Amniotic epithelial cell (primary cell): ENCODE measurements around the gene MYL1.

Experiments
- DNase-seq: peaks from one replicate; pipeline ENCODE4 v3.0.0-alpha.2; 2010; ENCODE audit warnings: low read depth

Gene MYL1

DNA sequence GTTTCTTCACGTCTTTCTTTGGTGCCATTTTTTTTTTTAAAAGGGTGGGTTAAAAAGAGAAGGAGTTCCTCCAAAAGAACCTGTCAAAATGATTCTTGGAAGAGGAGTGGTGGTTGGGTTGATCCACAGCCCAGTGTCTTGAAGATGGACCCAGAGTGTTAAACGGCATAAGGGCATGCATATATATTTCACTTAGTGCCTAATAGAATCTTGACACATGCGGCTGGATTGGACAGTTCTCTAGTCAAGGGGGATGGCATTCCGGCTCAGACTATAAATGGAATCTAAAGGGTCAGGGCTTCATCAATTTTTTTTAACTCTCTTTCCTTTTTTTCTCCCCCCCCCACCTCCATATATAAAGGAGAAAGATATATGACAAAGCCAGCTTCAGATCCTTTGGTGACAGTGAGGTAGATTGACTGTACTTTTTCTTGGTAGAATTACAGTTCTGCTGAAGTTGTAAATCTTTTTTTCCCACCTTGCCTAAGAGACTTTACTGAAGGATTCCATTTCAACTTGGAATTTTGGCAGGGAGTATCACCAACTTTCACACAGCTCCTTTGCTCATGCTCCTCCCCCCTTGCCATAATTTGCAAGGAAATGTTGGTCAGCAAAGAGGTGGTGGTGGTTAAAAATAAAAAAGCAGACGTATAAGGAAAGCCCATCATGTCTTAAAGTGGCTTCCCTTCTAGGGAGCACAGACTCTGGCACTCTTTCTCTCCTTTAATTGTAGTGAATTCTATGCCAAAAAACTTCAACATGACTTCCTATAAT is at the start of gene MYL1:
TSS of gene MYL1 (minus strand) at position 160 of the 774 bp plus-strand sequence. CDS start at position 28, 132 bp downstream.
- DNase-seq = no peak

DNA sequence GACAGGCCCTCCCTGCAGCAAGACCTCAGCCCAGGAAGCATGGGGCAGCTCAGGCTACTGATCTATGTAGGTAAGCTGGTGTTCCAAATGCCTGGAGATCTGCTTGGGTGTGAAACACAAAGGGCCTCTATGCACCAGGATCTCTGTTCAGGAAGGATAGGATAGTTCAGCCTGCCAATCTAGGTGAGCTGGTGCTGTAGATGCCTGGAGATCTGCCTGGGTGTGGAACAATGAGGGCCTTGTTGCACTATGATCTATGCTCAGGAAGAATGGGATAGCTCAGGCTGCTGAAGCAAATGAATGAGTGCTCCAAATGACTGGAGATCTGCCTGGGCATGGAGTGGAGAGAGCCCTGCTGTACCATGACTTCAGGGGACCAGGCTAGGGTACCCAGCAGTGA is 48.9 kb upstream of the MYL1 start:
- no peak for DNase-seq

DNA sequence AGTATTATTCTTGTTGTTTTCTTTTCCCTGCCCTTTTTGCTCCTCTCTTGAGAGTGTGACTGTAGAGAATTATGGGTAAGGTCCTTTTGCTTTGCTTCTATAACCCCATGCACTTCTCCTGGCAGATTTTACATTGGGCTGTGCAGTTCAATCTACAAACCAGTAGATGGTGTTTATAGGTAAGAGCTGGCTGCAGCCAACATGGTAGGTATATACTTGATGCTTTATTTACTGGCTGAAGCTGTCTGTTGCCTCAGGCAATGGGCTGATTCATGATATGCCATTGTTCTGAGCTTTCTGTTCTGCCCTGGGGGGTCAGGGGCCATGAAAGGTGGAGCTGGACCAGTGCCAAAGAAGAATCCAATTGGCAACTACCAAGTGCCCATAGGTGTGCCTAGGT is 48.3 kb upstream of the MYL1 start:
- DNase-seq = no peak

DNA sequence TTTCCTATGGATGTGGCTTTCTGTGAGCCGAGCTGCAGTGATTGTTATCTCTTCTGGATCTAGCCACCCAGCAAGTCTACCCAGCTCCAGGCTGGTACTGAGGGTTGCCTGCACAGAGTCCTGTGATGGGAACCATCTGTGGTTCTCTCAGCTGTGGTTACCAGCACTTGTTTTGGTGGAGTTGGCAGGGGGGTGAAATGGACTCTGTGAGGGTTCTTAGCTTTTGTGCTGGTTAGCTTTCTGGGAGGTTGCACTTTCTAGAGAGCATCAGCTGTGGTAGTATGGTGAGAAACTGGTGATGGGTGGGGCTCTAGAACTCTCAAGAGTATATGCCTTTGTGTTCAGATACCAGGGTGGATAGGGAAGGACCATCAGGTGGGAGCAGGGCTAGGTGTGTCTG is 45.4 kb upstream of the MYL1 start:
- no peak for DNase-seq

DNA sequence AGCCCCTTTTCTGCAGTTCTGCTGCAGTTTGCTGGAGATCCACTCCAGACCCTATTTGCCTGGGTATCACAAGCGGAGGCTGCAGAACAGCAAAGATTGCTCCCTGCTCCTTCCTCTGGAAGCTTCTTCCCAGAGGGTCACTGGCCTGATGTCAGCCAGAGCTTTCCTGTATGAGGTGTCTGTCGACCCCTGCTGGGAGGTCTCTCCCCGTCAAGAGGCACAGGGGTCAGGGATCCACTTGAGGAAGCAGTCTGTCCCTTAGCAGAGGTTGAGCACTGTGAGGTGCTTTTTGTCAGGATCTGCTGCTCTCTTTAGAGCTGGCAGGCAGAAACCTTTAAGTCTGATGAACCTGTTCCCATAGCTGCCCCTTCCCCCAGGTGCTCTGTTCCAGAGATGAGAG is 42.0 kb upstream of the MYL1 start:
- no peak for DNase-seq

DNA sequence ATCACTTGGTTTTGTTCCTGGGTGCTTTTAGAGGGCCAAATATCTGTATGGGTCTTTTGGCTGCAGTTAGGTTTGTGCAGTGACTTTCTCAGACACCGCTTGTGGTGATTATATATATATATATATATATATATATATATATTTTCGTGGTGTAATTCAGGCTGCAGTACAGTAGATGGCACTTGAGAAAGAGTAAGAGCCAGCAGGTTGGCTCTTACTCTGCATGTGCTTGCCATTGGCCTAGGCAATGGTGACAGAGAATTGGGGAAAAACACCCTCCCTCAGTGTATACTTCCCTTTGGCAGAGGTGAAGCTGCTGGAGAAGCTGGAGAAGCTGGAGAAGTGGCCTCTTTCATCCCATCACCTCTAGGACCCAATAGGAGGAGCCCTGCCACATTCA is 22.2 kb upstream of the MYL1 start:
- DNase-seq = no peak

DNA sequence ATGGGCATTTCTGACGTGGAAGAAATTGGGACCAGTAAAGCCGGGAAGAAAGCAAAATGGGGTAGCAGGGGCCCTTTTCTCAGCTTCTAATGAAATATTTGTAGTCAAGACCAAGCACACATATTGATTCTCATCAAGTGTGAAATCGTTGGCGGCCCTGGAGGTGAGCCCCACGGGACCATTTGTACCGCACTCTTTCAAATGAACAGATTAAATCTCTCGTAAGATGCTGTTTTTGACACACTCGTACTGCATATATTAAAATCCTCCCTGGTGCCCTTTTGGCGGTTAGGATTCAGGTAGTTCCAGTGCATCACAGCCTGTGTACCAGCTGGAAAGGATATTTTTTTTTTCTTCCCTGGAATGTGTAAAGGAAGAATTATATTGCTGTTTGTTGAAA is 9.9 kb upstream of the MYL1 start:
- DNase-seq = no peak

DNA sequence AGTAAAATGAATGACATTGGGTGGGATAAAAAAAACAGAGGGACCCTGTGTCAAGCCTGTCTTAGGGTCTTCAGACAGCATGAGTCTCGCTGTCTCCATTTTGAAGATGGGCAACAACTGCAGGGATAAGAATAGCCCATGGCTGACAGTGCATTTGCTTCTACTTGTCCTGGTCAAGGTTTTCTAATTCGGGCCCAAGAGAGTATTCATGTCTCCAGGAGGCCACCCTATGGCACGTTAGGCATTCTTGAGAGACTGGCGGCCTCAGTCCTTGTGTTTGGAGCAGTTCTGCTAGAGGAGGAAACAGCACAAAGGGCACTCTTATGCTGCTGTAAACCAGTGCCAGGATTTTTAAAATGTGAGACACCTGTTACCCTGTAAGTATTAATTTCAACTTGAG is 9.5 kb upstream of the MYL1 start:
- DNase-seq = no peak

DNA sequence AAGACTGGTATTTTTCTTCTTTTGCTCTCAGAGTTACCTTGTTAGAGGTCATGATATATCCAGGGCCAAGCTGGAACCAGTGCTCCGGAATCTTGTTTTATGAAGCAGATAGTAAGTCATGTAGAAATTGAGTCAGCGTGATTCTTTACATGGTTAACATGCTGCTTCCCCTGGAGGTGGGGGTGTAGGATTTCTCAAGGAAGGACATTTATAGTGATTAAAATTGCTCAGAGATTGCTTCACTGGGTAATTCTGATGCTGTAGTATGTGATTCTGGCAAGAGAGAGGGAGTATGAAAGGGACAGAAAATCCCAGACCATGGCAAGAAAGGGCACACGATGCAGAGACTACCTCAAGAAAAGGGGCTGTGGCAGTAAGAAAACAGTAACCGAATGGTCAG is 8.0 kb upstream of the MYL1 start:
- no peak for DNase-seq

DNA sequence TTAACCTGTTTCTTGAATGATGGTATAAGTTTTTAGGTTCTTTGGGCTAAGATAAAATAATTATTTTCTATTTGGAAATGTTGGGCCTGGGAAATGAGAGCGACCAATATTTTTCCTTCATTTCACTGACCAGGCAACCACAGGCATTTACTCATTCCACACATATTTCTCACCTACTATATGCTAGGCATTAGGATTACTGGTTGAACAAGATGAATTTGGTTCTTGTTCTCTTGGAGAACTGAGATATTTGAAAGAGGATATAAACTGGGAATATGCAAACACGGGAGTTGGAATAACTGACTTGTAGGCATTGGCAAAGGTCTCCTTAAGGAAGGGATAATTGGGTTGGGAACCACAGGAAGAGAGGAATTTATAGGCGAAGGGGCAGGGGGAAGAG is 3.9 kb upstream of the MYL1 start:
- peak; percentile 21 for DNase-seq

DNA sequence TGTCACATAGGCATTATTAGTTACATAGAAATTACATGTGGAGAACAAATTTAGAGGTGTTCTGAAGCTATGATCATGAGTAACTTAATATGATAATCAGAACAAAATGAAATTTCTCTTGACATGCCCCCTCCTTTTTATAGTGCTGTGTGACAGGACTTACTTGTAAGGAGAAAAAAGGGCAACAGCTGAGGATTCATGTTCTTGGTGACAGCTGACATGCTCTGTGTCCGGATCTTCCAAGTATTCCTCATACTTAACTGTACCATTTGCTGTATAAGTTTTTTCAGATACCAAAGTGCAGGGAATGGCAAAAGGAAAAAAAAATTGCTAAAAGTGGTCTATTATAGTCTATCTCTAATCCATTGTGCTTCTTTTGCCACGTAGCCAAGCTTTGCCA is 3.5 kb upstream of the MYL1 start:
- DNase-seq = no peak

DNA sequence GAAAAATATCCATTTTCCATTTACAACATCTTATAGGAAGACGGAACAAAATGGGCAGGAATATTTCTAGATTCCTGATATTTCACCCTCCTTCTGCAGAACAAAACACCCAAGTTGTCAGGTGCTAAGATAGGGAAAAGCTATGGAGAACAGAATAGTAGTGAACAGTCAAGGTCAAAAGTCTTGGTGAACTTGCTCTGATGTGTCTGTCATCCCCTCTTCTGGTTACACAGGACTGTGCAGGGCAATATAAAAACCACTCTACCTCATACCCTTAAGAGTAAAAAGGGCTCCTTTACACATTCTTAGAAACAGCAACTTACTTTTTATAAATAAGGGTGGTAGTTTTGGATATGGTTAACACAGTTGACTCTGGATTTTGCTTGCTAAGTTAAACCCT is 4.4 kb downstream of the MYL1 start:
- DNase-seq = no peak

DNA sequence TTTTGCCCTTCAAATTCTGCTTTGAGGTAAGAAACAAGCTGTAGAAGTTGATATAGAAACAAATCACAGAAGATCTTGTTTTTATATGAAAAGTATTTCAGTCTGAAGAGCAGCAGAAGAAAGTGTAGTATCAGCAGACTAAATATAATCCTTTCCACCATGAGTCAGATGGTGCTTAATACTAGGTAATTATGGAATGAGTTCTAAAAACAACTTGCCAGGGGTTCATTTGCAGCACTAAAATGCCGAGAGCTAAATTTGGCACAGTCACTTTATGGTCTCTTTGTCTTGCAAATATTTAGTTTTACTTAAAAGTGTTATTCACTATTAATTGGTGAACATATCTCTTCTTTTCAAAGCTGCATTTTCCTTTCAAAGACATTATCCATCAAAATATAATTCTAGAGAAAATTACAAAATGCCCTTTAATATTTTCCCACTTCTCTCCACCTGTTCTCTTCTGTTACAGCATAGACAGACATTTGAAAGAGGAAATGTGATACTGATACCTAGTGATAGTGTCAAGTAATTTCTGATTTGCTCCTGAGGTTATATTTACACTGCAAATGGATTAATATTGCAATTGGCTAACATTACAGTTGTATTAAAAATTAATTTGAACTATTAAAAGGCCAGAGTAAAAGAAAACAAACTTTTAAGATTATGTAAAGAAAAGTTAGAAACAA is 5.3 kb downstream of the MYL1 start:
- no peak for DNase-seq

DNA sequence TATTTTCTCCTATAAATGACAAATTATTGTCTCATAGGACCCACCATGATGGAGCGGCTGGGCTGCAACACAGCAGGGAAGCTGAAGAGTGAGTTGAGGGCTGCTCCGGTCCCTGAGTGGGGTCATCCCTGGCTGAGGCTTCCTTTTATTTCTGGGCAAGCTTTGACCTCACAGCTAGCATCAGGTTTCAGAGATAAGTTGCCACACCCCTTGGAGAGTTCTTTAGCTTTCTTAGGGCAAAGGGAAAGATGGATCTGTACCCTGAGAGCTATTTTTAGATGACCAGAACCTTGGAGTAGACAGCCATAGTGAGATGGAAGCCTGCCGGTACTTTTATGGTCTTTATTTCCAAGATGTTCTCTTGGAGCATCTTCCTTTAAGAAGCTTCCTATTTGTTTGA is 11.5 kb downstream of the MYL1 start:
- no peak for DNase-seq

DNA sequence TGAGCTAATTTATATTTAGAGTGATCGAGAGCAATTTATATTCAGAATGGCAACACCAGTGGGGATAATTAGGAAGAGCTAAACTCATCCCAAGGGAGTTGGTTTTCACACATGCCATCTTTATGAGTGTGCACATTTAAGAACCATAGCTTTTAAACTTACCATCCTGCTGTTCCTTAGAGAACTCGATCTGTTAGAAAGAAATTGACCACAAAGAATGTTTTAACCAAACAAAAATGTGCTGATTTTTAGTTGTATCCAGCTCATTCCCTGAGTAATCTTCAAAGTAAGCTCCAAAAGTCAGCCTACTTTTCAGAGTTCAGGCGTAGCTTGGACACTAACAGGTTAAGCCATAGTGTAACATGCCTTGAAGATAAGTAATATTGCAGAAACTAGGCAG is 12.6 kb downstream of the MYL1 start:
- no peak for DNase-seq

DNA sequence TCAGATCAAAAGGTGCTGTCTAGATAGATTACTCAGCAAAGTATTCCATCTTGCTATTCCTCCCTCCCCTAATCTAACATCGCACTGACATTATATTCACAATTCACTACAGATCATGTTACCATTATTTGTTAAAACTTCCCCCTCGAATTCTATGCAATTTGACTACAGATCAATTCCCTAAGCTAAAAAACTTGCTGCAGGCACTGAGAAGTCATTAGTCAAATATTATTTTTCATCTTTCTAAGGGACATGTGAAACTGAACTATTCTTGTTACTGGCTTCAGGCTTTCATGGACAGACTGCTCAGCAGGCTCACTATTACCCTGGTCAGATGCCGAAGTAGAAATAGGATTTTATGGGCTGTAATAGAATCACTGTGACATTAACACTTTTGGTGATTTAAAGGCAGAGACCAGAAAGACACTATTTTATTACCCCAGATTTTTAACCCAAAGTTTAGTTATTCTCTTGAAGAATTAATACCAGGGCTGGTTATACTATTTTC is 15.1 kb downstream of the MYL1 start:
- no peak for DNase-seq

DNA sequence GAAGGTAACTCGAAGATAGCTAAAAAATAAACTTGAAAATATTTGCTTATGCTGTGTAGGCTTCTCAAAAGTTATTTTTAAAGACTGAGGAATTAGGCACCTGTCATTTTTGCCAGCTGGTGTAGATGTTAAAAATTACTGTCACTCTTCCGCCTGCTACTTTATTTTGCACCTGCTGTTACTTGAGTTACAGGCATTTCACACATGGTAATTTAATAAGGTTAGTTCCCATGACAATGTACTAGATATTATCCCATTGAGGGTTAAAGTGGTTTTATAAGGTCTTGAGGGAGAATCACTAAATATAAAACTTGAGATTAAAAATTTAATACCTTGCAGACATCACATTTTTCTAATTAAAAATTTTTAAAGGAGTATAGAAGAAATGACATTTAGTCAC is 26.6 kb downstream of the MYL1 start:
- DNase-seq = no peak

DNA sequence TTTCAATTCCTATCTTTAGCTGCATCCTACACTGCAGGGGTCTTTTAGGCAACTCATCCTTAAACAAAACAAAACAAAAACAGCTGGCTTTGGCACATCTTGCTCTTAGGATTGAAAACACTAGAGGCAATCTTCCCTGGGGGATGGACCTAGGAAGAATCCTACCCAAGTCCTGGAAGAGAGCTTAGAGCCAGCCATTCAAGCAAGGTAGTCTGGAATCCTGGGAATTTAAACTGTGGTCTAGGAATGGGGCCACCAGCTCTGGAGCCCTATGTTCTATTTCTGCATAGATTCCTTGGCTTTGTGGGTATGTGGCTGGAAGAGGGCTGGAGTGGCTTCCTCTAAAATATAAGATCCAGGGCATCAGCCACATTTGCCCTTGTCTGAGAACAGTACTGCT is 27.7 kb downstream of the MYL1 start:
- peak; percentile 1 for DNase-seq

DNA sequence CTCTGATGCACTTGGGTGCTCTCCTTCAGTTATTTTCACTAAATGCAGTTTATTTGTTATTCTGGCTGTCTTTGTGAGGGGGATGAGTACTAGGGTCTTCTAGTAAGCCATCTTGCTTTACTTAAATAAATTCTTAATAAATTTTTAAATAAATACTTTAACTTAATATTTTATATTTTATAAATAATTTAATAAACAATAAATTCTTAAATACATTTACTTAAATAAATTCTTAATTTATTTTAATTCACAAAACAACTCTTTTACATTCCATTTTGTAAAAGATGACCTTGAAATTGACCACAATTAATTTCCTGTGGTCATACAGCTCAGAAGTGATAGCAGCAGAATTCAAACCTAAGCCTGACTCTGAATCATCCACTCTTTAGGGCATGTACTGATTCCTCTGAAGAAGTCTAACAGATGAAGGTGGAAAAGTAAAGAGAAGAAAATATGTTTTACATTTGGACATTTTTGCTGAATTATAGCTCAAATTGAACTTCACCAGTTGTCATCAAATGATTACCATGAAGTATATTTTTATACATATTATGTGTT is 28.8 kb downstream of the MYL1 start:
- peak; percentile 16 for DNase-seq

DNA sequence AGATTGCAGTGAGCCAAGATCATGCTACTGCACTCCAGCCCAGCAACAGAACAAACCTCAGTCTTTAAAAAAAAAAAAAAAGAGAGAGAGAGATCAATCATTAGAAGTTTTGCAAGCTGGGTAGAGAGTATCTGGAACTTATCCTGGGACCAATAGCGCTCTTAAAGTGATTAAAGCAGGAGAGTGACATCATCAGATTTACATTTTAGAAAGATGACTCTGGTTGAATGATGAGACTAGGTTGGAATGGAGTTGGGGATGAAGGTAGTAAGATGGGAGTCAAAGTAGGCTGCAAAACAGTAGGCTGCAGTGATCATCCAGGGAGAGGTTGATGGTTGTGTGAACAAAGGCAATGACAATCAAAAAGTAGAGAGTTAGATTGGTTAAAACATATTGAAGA is 37.8 kb downstream of the MYL1 start:
- no peak for DNase-seq

DNA sequence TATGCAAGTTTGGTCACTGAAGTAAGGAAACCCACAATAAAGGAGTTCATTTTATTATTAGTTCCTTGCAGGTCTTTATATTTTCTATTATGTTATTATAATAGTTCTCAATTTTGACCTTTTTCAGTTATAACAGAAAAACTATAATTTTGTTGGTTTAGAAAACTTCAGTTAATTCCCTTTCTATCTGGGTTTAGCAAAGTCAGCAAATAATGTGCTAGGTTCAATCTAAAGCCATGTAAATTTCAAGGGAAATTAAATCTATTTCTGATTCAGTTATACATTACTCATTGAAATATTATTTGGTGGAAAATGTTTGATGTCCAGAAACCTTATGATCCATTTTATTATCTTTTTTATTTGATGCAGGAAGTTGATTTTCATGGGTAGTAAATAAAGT is 43.7 kb downstream of the MYL1 start:
- DNase-seq = no peak

DNA sequence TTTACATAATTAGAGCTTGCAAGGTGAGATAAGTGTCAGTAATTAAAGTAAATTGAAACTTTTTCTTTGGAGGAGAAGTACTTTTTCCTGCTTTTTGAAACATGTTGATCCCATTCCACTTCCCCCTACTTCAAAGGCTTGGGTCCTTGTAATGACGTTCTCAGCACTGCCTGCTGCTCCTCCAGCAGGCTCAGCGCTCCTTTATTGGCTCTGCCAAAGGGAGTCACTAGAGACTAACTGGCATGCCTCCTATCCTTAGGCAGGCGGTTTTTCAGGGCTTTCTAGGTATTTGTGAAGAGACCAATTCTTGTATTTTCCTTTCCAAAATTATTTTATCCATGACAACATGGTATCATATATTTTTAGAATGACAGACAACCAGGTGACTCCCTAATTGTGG is 45.8 kb downstream of the MYL1 start:
- no peak for DNase-seq

DNA sequence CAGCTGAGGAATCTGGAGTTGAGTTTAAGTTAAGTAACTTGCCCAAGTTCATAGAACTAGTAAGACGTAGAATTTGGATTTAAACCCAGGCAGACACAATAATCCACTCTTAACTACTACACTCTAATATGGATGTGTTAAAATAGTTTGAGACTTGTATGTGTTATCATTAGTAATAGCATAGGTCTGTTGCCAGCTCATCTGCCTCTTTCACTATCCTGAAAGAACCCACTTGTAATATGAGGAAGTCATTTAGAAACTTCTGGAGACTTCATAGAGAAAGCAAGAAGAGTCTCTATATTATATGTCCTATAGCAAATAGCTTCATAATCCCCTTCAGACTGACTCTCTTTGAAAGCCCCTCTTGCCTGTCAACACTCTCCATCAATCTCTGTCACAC is 46.7 kb downstream of the MYL1 start:
- no peak for DNase-seq
